NCI-H2107 treated with DMSO at 0.1 percent for 48 hours (cell line): ENCODE results near the gene ESR1.

Experiments used
- DNase-seq: peaks from one replicate; lab custom pipeline; 2025; ENCODE audit not compliant: unreplicated experiment; lab: John Stamatoyannopoulos, UW

Gene ESR1

GRCh38 chr6:151807513-151808370 lies at the start of gene ESR1:
Gene ESR1 (plus strand): TSS chr6:151807682. CDS start chr6:151807913, 231 bp downstream.
- no peak for DNase-seq

GRCh38 chr6:151760486-151760885 lies 47.0 kb upstream of the ESR1 start:
- no peak for DNase-seq

- DNase-seq, result no peak
Measured at GRCh38 chr6:151761851-151762250, 45.6 kb upstream of the ESR1 start.

GRCh38 chr6:151762817-151763216 lies 44.7 kb upstream of the ESR1 start:
- no peak for DNase-seq

- DNase-seq, result no peak
Measured at GRCh38 chr6:151763303-151763702, 44.2 kb upstream of the ESR1 start.

- peak; percentile 6 for DNase-seq
Measured at GRCh38 chr6:151763938-151764680, 43.4 kb upstream of the ESR1 start.

- peak; percentile 47 for DNase-seq
Measured at GRCh38 chr6:151765444-151765886, 42.0 kb upstream of the ESR1 start.

GRCh38 chr6:151772446-151772845 lies 35.0 kb upstream of the ESR1 start:
- DNase-seq, result no peak

GRCh38 chr6:151773382-151773781 lies 34.1 kb upstream of the ESR1 start:
- DNase-seq, result no peak

GRCh38 chr6:151782560-151782959 lies 24.9 kb upstream of the ESR1 start:
- DNase-seq, result no peak

- no peak for DNase-seq
Measured at GRCh38 chr6:151783692-151784091, 23.8 kb upstream of the ESR1 start.

GRCh38 chr6:151784441-151785214 lies 22.9 kb upstream of the ESR1 start:
- no peak for DNase-seq

GRCh38 chr6:151796842-151797530 lies 10.5 kb upstream of the ESR1 start:
- no peak for DNase-seq

- DNase-seq, result no peak
Measured at GRCh38 chr6:151803743-151804142, 3.7 kb upstream of the ESR1 start.

- no peak for DNase-seq
Measured at GRCh38 chr6:151804585-151805285, 2.7 kb upstream of the ESR1 start.

- DNase-seq, result no peak
Measured at GRCh38 chr6:151805286-151805840, 2.1 kb upstream of the ESR1 start.

GRCh38 chr6:151806757-151807512 lies 547 bp upstream of the ESR1 start:
- DNase-seq, result no peak

- DNase-seq, result no peak
Measured at GRCh38 chr6:151808371-151809241, 1.1 kb downstream of the ESR1 start.
